ENCODE data around the gene MS4A7. TPM values are rescaled to one million over a fixed set of nuclear protein-coding genes. Genes with fewer than 3 reads are reported as not detected.
A peak's percentile ranks its signal among the peaks of the same experiment; 100 is the strongest.

Gene MS4A7
- total and polyA plus RNA-seq, 9 donors, result 3.2 to 13.7 (median 8.0) TPM

- H3K4me3 ChIP-seq (ENCODE audit: low read length), result no peak overlapping the region
- no peaks in the 10 kb centered on the region for H3K27me3 ChIP-seq (ENCODE audit: control insufficient read depth, insufficient read depth, low read length)
- no peaks in the 10 kb centered on the region for H3K4me1 ChIP-seq (ENCODE audit: control insufficient read depth, insufficient read depth, low read length)
- no peaks in the 10 kb centered on the region for H3K36me3 ChIP-seq (ENCODE audit: control insufficient read depth, insufficient read depth, low read length)
- no peaks in the 10 kb centered on the region for H3K9me3 ChIP-seq (replicated peaks; ENCODE audit: control insufficient read depth, low read depth, low read length)
- H3K27ac ChIP-seq (ENCODE audit: low read length), result no peak overlapping the region
- WGBS (ENCODE audit: insufficient coverage), result 76% methylated on average over 2 of the region's 4 CpGs
- DNase-seq, result peak; percentile 2
These were observed 55.1 kb downstream of the MS4A7 start for GRCh38 chr11:60433401-60433800.

Other genes starting within 250 kb of the MS4A7 start
- 27.6 TPM for gene MS4A6A, start 195.4 kb upstream of the MS4A7 start, total RNA-seq
- 10 to 100 TPM; 18.8 to 29.2 (median 23.1) TPM for gene MS4A6A, start 195.4 kb upstream of the MS4A7 start, polyA plus RNA-seq (ENCODE audit: insufficient read depth in 1 of 8, insufficient read length in 8 of 8, low replicate concordance in 1 of 8)
- 0.18 TPM for gene MS4A4E, start 135.4 kb upstream of the MS4A7 start, total RNA-seq
- gene MS4A4E, start 135.4 kb upstream of the MS4A7 start, polyA plus RNA-seq (ENCODE audit: insufficient read depth in 1 of 8, insufficient read length in 8 of 8, low replicate concordance in 1 of 8), result 1 to 10 TPM; 1.4 to 2.4 (median 1.9) TPM
- gene MS4A4A, start 97.9 kb upstream of the MS4A7 start, total RNA-seq, result 10.3 TPM
- gene MS4A4A, start 97.9 kb upstream of the MS4A7 start, polyA plus RNA-seq (ENCODE audit: insufficient read depth in 1 of 8, insufficient read length in 8 of 8, low replicate concordance in 1 of 8), result 10 to 100 TPM in 5 of 8 donors, 1 to 10 TPM in 3; 6.9 to 18.5 (median 11.7) TPM
- gene MS4A6E, start 51.3 kb upstream of the MS4A7 start, total RNA-seq, result not detected
- gene MS4A6E, start 51.3 kb upstream of the MS4A7 start, polyA plus RNA-seq (ENCODE audit: insufficient read depth in 1 of 8, insufficient read length in 8 of 8, low replicate concordance in 1 of 8), result not detected
- gene MS4A14, start 17.9 kb downstream of the MS4A7 start, total RNA-seq, result 0.35 TPM
- under 1 TPM; 0.20 to 0.39 (median 0.29) TPM for gene MS4A14, start 17.9 kb downstream of the MS4A7 start, polyA plus RNA-seq (ENCODE audit: insufficient read depth in 1 of 8, insufficient read length in 8 of 8, low replicate concordance in 1 of 8)
- gene MS4A5, start 51.0 kb downstream of the MS4A7 start, total RNA-seq, result not detected
- gene MS4A5, start 51.0 kb downstream of the MS4A7 start, polyA plus RNA-seq (ENCODE audit: insufficient read depth in 1 of 8, insufficient read length in 8 of 8, low replicate concordance in 1 of 8), result not detected
- 0.22 TPM for gene MS4A1, start 77.3 kb downstream of the MS4A7 start, total RNA-seq
- gene MS4A1, start 77.3 kb downstream of the MS4A7 start, polyA plus RNA-seq (ENCODE audit: insufficient read depth in 1 of 8, insufficient read length in 8 of 8, low replicate concordance in 1 of 8), result 1 to 10 TPM in 1 of 8 donors, under 1 TPM in 7; 0.10 to 1.6 (median 0.29) TPM
- not detected for gene MS4A12, start 114.2 kb downstream of the MS4A7 start, total RNA-seq
- gene MS4A12, start 114.2 kb downstream of the MS4A7 start, polyA plus RNA-seq (ENCODE audit: insufficient read depth in 1 of 8, insufficient read length in 8 of 8, low replicate concordance in 1 of 8), result not detected
- gene MS4A13, start 136.9 kb downstream of the MS4A7 start, total RNA-seq, result not detected
- gene MS4A13, start 136.9 kb downstream of the MS4A7 start, polyA plus RNA-seq (ENCODE audit: insufficient read depth in 1 of 8, insufficient read length in 8 of 8, low replicate concordance in 1 of 8), result not detected

Measured in muscle of leg (tissue), 11 donors.